Neural cell (in vitro differentiated cells): ENCODE results near the gene HLA-DQA1. TPM values are rescaled to one million over a fixed set of nuclear protein-coding genes. Genes with fewer than 3 reads are reported as not detected.

Source experiments
- H2AFZ ChIP-seq: fragments of 200-600, 300-800 bp; sonication (generic), shearing (Covaris generic); 2 replicates; pipeline ENCODE4 v1.6.0; 2014; ENCODE audit warnings: low read depth, mild to moderate bottlenecking, antibody characterized with exemption, low read length, moderate library complexity
- H3F3A ChIP-seq: fragments of 200-600 bp; shearing (Covaris generic); 2 replicates; pipeline ENCODE4 v1.6.1; 2016; ENCODE audit warnings: mild to moderate bottlenecking, moderate library complexity, mixed read lengths, antibody characterized with exemption, low read length; ENCODE audit not compliant: insufficient read depth, poor library complexity, severe bottlenecking
- H3K27ac ChIP-seq: fragments of 200-600, 300-800 bp; sonication (generic), shearing (Covaris generic); 2 replicates; pipeline ENCODE4 v1.5.1; 2014; ENCODE audit warnings: mild to moderate bottlenecking, low read length, moderate library complexity
- H3K27me3 ChIP-seq: fragments of 300-800, 200-600 bp; sonication (generic), shearing (Covaris generic); 2 replicates; pipeline ENCODE4 v1.6.0; 2014; ENCODE audit warnings: mild to moderate bottlenecking, low read depth, low read length, moderate library complexity; ENCODE audit not compliant: insufficient read depth
- H3K36me3 ChIP-seq: fragments of 300-800, 200-600 bp; sonication (generic), shearing (Covaris generic); 2 replicates; pipeline ENCODE4 v1.5.1; 2014; ENCODE audit warnings: mild to moderate bottlenecking, antibody characterized with exemption, low read length, moderate library complexity; ENCODE audit not compliant: insufficient read depth
- H3K4me2 ChIP-seq: fragments of 300-800, 200-600 bp; sonication (generic), shearing (Covaris generic); 2 replicates; pipeline ENCODE4 v1.6.0; 2014; ENCODE audit warnings: mild to moderate bottlenecking, low read length
- H3K4me3 ChIP-seq: fragments of 300-800, 200-600 bp; sonication (generic), shearing (Covaris generic); 2 replicates; pipeline ENCODE4 v1.5.1; 2014; ENCODE audit warnings: mild to moderate bottlenecking, low read length, moderate library complexity
- H3K79me2 ChIP-seq: fragments of 200-600 bp; shearing (Covaris generic); replicated peaks from 2 replicates; pipeline ENCODE4 v1.6.0; 2014; ENCODE audit warnings: mild to moderate bottlenecking, low read length, moderate library complexity; ENCODE audit not compliant: insufficient read depth
- H3K9ac ChIP-seq: fragments of 300-800, 200-600 bp; sonication (generic), shearing (Covaris generic); 2 replicates; pipeline ENCODE4 v1.6.1; 2016; ENCODE audit warnings: mild to moderate bottlenecking, low read length, mixed read lengths
- H3K9me2 ChIP-seq: fragments of 200-600 bp; shearing (Covaris generic); 2 replicates; pipeline ENCODE4 v1.6.1; 2016; ENCODE audit warnings: mild to moderate bottlenecking, low read length, mixed read lengths; ENCODE audit not compliant: insufficient read depth
- H3K9me3 ChIP-seq: fragments of 200-600, 300-800 bp; sonication (generic), shearing (Covaris generic); 2 replicates; pipeline ENCODE4 v1.6.1; 2016; ENCODE audit warnings: mild to moderate bottlenecking, mixed run types, low read length, moderate library complexity, mixed read lengths
- H4K20me1 ChIP-seq: fragments of 200-600 bp; shearing (Covaris generic); 2 replicates; pipeline ENCODE4 v1.6.1; 2016; ENCODE audit warnings: mild to moderate bottlenecking, mixed run types; ENCODE audit not compliant: insufficient read depth
- EP300 ChIP-seq: fragments of 450-650 bp; conservative IDR thresholded peaks from 2 replicates; pipeline ENCODE4 v1.6.1; 2014; ENCODE audit warnings: antibody characterized with exemption, mild to moderate bottlenecking, moderate library complexity; ENCODE audit not compliant: poor library complexity, severe bottlenecking
- EZH2 ChIP-seq: fragments of 200-600, 300-800 bp; shearing (Covaris generic), sonication (generic); IDR thresholded peaks from 2 replicates; pipeline ENCODE4 v1.6.1; 2014; ENCODE audit warnings: antibody characterized with exemption, low read length, borderline replicate concordance, mild to moderate bottlenecking; ENCODE audit not compliant: insufficient read depth, poor library complexity, severe bottlenecking
- MXI1 ChIP-seq: fragments of 450-650 bp; conservative IDR thresholded peaks from 2 replicates; pipeline ENCODE4 v1.6.1; 2014; ENCODE audit warnings: antibody characterized with exemption, mild to moderate bottlenecking; ENCODE audit not compliant: poor library complexity, severe bottlenecking
- POLR2AphosphoS5 ChIP-seq: IDR thresholded peaks from 2 replicates; pipeline ENCODE4 v1.6.1; 2012
- RAD21 ChIP-seq: fragments of 450-650 bp; conservative IDR thresholded peaks from 2 replicates; pipeline ENCODE4 v1.6.1; 2014; ENCODE audit warnings: antibody characterized with exemption, mild to moderate bottlenecking, moderate library complexity
- SMC3 ChIP-seq: fragments of 450-650 bp; conservative IDR thresholded peaks from 2 replicates; pipeline ENCODE4 v1.6.1; 2014; ENCODE audit warnings: antibody characterized with exemption, mild to moderate bottlenecking, moderate library complexity; ENCODE audit not compliant: poor library complexity
- TAF1 ChIP-seq: IDR thresholded peaks from 2 replicates; pipeline ENCODE4 v1.6.1; 2012; ENCODE audit warnings: low read depth
- polyA plus RNA-seq: library from polyadenylated mRNA; depleted of rRNA; stranded (reverse); fragments of >200 nt; gene quantifications from 2 replicates; pipeline ENCODE4 v1.2.3, GENCODE V29; 2014
- TF ChIP-seq, protein P1 (sequence below): IDR thresholded peaks from 2 replicates; pipeline ENCODE4 v1.6.1; 2012; ENCODE audit warnings: borderline replicate concordance
- TF ChIP-seq, protein P2 (sequence below): fragments of 450-650 bp; IDR thresholded peaks from 2 replicates; pipeline ENCODE4 v1.5.1; 2014; ENCODE audit warnings: antibody characterized with exemption, mild to moderate bottlenecking, moderate library complexity; ENCODE audit not compliant: poor library complexity, severe bottlenecking

The HLA-DQA1 gene
- polyA plus RNA-seq, 1 donor from 2014 or later = not detected

DNA sequence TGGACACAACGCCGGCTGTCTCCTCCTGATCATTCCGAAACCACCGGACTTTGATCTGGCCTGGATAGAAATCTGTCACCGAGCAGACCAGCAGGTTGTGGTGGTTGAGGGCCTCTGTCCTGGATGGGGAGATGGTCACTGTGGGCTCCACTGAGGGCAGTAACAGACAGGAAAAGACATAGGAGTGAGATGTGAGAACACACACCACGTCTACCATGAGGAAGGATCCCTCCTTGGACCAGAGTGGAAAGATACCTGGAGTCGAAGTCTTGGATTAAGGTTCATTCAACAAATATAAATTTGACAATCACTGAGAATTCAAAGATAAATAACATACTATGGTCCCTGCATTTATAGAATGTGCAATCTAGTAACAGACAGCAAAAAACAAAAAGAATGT, 24.9 kb downstream of the HLA-DQA1 start:
- H3F3A ChIP-seq = no peaks in the 10 kb centered on the region
- no peaks in the 10 kb centered on the region for H3K36me3 ChIP-seq
- H4K20me1 ChIP-seq = no peaks in the 10 kb centered on the region
- H3K79me2 ChIP-seq = no peaks in the 10 kb centered on the region
- H3K9me2 ChIP-seq = no peaks in the 10 kb centered on the region
- no peak overlapping the region for H3K4me2 ChIP-seq
- no peak overlapping the region for H3K9ac ChIP-seq
- no peaks in the 10 kb centered on the region for H3K27me3 ChIP-seq
- no peak overlapping the region for H2AFZ ChIP-seq
- TF ChIP-seq SMC3 (no peak), TAF1 (no peak), EZH2 (no peak), EP300 (no peak), MXI1 (no peak)
- TF ChIP-seq, protein P1, sequence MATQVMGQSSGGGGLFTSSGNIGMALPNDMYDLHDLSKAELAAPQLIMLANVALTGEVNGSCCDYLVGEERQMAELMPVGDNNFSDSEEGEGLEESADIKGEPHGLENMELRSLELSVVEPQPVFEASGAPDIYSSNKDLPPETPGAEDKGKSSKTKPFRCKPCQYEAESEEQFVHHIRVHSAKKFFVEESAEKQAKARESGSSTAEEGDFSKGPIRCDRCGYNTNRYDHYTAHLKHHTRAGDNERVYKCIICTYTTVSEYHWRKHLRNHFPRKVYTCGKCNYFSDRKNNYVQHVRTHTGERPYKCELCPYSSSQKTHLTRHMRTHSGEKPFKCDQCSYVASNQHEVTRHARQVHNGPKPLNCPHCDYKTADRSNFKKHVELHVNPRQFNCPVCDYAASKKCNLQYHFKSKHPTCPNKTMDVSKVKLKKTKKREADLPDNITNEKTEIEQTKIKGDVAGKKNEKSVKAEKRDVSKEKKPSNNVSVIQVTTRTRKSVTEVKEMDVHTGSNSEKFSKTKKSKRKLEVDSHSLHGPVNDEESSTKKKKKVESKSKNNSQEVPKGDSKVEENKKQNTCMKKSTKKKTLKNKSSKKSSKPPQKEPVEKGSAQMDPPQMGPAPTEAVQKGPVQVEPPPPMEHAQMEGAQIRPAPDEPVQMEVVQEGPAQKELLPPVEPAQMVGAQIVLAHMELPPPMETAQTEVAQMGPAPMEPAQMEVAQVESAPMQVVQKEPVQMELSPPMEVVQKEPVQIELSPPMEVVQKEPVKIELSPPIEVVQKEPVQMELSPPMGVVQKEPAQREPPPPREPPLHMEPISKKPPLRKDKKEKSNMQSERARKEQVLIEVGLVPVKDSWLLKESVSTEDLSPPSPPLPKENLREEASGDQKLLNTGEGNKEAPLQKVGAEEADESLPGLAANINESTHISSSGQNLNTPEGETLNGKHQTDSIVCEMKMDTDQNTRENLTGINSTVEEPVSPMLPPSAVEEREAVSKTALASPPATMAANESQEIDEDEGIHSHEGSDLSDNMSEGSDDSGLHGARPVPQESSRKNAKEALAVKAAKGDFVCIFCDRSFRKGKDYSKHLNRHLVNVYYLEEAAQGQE = no peak
- TF ChIP-seq, protein P2, sequence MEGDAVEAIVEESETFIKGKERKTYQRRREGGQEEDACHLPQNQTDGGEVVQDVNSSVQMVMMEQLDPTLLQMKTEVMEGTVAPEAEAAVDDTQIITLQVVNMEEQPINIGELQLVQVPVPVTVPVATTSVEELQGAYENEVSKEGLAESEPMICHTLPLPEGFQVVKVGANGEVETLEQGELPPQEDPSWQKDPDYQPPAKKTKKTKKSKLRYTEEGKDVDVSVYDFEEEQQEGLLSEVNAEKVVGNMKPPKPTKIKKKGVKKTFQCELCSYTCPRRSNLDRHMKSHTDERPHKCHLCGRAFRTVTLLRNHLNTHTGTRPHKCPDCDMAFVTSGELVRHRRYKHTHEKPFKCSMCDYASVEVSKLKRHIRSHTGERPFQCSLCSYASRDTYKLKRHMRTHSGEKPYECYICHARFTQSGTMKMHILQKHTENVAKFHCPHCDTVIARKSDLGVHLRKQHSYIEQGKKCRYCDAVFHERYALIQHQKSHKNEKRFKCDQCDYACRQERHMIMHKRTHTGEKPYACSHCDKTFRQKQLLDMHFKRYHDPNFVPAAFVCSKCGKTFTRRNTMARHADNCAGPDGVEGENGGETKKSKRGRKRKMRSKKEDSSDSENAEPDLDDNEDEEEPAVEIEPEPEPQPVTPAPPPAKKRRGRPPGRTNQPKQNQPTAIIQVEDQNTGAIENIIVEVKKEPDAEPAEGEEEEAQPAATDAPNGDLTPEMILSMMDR = no peak
- H3K9me3 ChIP-seq = no peaks in the 10 kb centered on the region
- H3K4me3 ChIP-seq = no peak overlapping the region
- H3K27ac ChIP-seq = no peak overlapping the region

DNA sequence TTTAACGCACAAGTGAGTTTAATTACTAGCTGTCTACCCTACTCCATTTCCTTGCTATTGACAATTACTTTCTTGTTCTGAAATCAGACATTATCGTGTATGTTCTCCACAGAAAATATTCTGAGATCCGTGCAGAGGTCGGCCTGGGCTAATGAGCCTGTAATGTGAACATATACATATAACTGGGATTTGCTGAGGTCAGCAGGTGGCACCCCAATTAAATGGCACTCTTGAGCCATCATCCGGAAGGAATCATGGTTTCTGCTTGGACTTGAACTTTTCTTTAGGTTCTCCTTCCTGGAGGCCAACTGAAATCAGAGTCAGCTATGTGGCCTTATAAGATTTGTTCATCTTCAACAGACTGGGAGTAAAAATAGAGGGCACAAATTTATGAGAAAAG, 25.6 kb downstream of the HLA-DQA1 start:
- H3F3A ChIP-seq = no peaks in the 10 kb centered on the region
- no peak overlapping the region for H2AFZ ChIP-seq
- TF ChIP-seq EZH2 = no peak
- TF ChIP-seq EP300 = no peak
- TF ChIP-seq, protein P1 = no peak
- no peak for TF ChIP-seq RAD21
- TF ChIP-seq SMC3 = no peak
- TF ChIP-seq POLR2AphosphoS5 = no peak
- no peak for TF ChIP-seq MXI1
- TF ChIP-seq, protein P2 = no peak
- H3K79me2 ChIP-seq = no peaks in the 10 kb centered on the region
- no peak overlapping the region for H3K9ac ChIP-seq
- H3K4me2 ChIP-seq = no peak overlapping the region
- no peaks in the 10 kb centered on the region for H3K9me2 ChIP-seq
- H4K20me1 ChIP-seq = no peaks in the 10 kb centered on the region
- H3K36me3 ChIP-seq = no peaks in the 10 kb centered on the region
- no peaks in the 10 kb centered on the region for H3K9me3 ChIP-seq
- no peak overlapping the region for H3K4me3 ChIP-seq
- no peaks in the 10 kb centered on the region for H3K27me3 ChIP-seq
- no peak overlapping the region for H3K27ac ChIP-seq
